WTC11 (cell line): ENCODE results near the gene ATP13A4. TPM values are rescaled to one million over a fixed set of nuclear protein-coding genes. Genes with fewer than 3 reads are reported as not detected.
A peak's percentile ranks its signal among the peaks of the same experiment; 100 is the strongest.

ENCODE experiments used
- ATAC-seq: fragments of 200-7000 bp; cut with Tn5 transposase; 2 replicates; pipeline ENCODE4 v1.10.0; 2021; ENCODE audit warnings: mild to moderate bottlenecking, moderate library complexity
- Bru-seq: library from RNA; stranded (reverse); fragments of 400-500 nt; gene quantifications from one replicate; lab custom pipeline; 2021; lab: Mats Ljungman, UMichigan
- CTCF ChIA-PET: fragments of 300-600 bp; sonication (Branson Sonifier 250); formaldehyde crosslinking; loops from one replicate; lab custom pipeline; 2021; ENCODE audit warnings: antibody characterized with exemption; lab: Charles Lee
- POLR2A ChIA-PET: fragments of 350-600 bp; sonication (Branson Sonifier 250); formaldehyde crosslinking; loops from one replicate; lab custom pipeline; 2021; ENCODE audit warnings: antibody characterized with exemption; lab: Charles Lee
- DNase-seq: peaks from one replicate; pipeline ENCODE4 v3.0.0; 2021; ENCODE audit warnings: low spot score
- H3K27ac Mint-ChIP-seq: 2 replicates; pipeline ENCODE4 v1.8.0; 2021; ENCODE audit warnings: mixed read lengths
- H3K27me3 Mint-ChIP-seq: 2 replicates; pipeline ENCODE4 v1.8.0; 2021; ENCODE audit warnings: low read depth, mild to moderate bottlenecking, moderate library complexity, mixed read lengths
- H3K36me3 Mint-ChIP-seq: 2 replicates; pipeline ENCODE4 v1.8.0; 2021; ENCODE audit warnings: mixed read lengths
- H3K4me1 Mint-ChIP-seq: 2 replicates; pipeline ENCODE4 v1.8.0; 2022; ENCODE audit warnings: mixed read lengths
- H3K4me3 Mint-ChIP-seq: 2 replicates; pipeline ENCODE4 v1.8.0; 2021; ENCODE audit warnings: mild to moderate bottlenecking, moderate library complexity, mixed read lengths
- H3K9me3 Mint-ChIP-seq: 2 replicates; pipeline ENCODE4 v1.8.0; 2021; ENCODE audit warnings: mixed read lengths
- CREM ChIP-seq: sonication (generic); formaldehyde crosslinking; IDR thresholded peaks from 2 replicates; pipeline ENCODE4 v1.8.1; 2022; ENCODE audit warnings: mild to moderate bottlenecking, missing genetic modification reagents, moderate library complexity
- E2F1 ChIP-seq: sonication (generic); formaldehyde crosslinking; IDR thresholded peaks from 2 replicates; pipeline ENCODE4 v1.8.0; 2022; ENCODE audit warnings: mild to moderate bottlenecking, missing genetic modification reagents
- ELF4 ChIP-seq: sonication (generic); formaldehyde crosslinking; IDR thresholded peaks from 2 replicates; pipeline ENCODE4 v1.8.1; 2022; ENCODE audit warnings: low read depth, mild to moderate bottlenecking, moderate library complexity, missing genetic modification reagents
- ESRRA ChIP-seq: sonication (generic); formaldehyde crosslinking; IDR thresholded peaks from 2 replicates; pipeline ENCODE4 v1.8.1; 2022; ENCODE audit warnings: mild to moderate bottlenecking, missing genetic modification reagents, borderline replicate concordance
- JAZF1 ChIP-seq: fragments of 250-450 bp; sonication (Bioruptor Pico); IDR thresholded peaks from 2 replicates; pipeline ENCODE4 v1.9.0; 2021; ENCODE audit warnings: moderate library complexity, mild to moderate bottlenecking, inconsistent platforms
- JUN ChIP-seq: sonication (generic); formaldehyde crosslinking; IDR thresholded peaks from 2 replicates; pipeline ENCODE4 v1.8.0; 2023; ENCODE audit warnings: mild to moderate bottlenecking, missing genetic modification reagents
- RORB ChIP-seq: fragments of 250-450 bp; sonication (Bioruptor Pico); IDR thresholded peaks from 2 replicates; pipeline ENCODE4 v1.9.0; 2021; ENCODE audit warnings: mild to moderate bottlenecking
- TEAD1 ChIP-seq: sonication (generic); formaldehyde crosslinking; IDR thresholded peaks from 2 replicates; pipeline ENCODE4 v1.8.0; 2022; ENCODE audit warnings: mild to moderate bottlenecking, missing genetic modification reagents
- TP53 ChIP-seq: sonication (generic); formaldehyde crosslinking; IDR thresholded peaks from 2 replicates; pipeline ENCODE4 v1.8.1; 2023; ENCODE audit warnings: mild to moderate bottlenecking, missing genetic modification reagents
- ZNF138 ChIP-seq: sonication (generic); formaldehyde crosslinking; conservative IDR thresholded peaks from 2 replicates; pipeline ENCODE4 v1.8.1; 2022; ENCODE audit warnings: mild to moderate bottlenecking, moderate library complexity, missing genetic modification reagents
- ZNF281 ChIP-seq: sonication (generic); formaldehyde crosslinking; IDR thresholded peaks from 2 replicates; pipeline ENCODE4 v1.8.0; 2023; ENCODE audit warnings: mild to moderate bottlenecking, missing genetic modification reagents
- ZNF317 ChIP-seq: sonication (generic); formaldehyde crosslinking; IDR thresholded peaks from 2 replicates; pipeline ENCODE4 v1.8.1; 2023; ENCODE audit warnings: low read depth, mild to moderate bottlenecking, moderate library complexity, missing genetic modification reagents, borderline replicate concordance
- long read RNA-seq, 3 experiments: library from RNA in 1 of 3; library from capped mRNA in 1 of 3; library from polyadenylated mRNA in 1 of 3; unstranded in 2 of 3; stranded (forward) in 1 of 3; transcript quantifications; one replicate each; pipeline ENCODE4 v2.0.0, GENCODE V29; 2021
- total RNA-seq: library from RNA; stranded (reverse); gene quantifications from 3 replicates; pipeline ENCODE4 v1.2.3, GENCODE V29; 2021
- TF ChIP-seq, protein P1 (sequence below): sonication (generic); formaldehyde crosslinking; IDR thresholded peaks from 2 replicates; pipeline ENCODE4 v1.8.0; 2023; ENCODE audit warnings: missing genetic modification reagents, mild to moderate bottlenecking, borderline replicate concordance
- TF ChIP-seq, protein P2 (sequence below): sonication (generic); formaldehyde crosslinking; IDR thresholded peaks from 2 replicates; pipeline ENCODE4 v1.8.1; 2022; ENCODE audit warnings: mild to moderate bottlenecking, missing genetic modification reagents, moderate library complexity, borderline replicate concordance

Gene ATP13A4
- 0.18 to 0.60 TPM (median 0.20 TPM) in 3 replicates for total RNA-seq
- percentile 10 among the genes with signal in this experiment for Bru-seq, nascent RNA
- long read RNA-seq, experiment 1, full-length matches to known transcripts, result 1 of 1 reads
- long read RNA-seq, experiment 1, partial matches to known transcripts, result 0 of 1 reads
- long read RNA-seq, experiment 1, other reads (novel, unspliced or antisense), result 0 of 1 reads
- long read RNA-seq, experiment 2, result 0 reads
- long read RNA-seq, experiment 3, result 0 reads

- Mint-ChIP-seq H3K9me3 (no peaks in the 10 kb centered on the region), H3K27ac (no peak within 1 kb of the TSS), H3K4me3 (no peak within 1 kb of the TSS), H3K4me1 (peaks cover 23% of the 10 kb centered on the region), H3K36me3 (no peaks in the 10 kb centered on the region), H3K27me3 (no peaks in the 10 kb centered on the region)
- TF ChIP-seq CREM, result no peak
- no peak for TF ChIP-seq ELF4 (CRISPR knock-in tag)
- no peak for TF ChIP-seq E2F1 (CRISPR knock-in tag)
- TF ChIP-seq ZNF138 (CRISPR knock-in tag), result no peak
- no peak for TF ChIP-seq JAZF1
- no peak for TF ChIP-seq ZNF317 (CRISPR knock-in tag)
- TF ChIP-seq ESRRA (CRISPR knock-in tag), result no peak
- no peak for TF ChIP-seq TEAD1 (CRISPR knock-in tag)
- ATAC-seq (peak; percentile 94), DNase-seq (peak; percentile 12)
- ChIA-PET CTCF (interaction anchor here (1.4 to 1.9 kb wide), 2 partner anchors 9 to 742 kb away, joined by 4 to 5 read pairs; no protein-coding TSS in a partner anchor), POLR2A (no interaction called here)
These were observed at the start of gene ATP13A4 for GRCh38 chr3:193554811-193555210. Gene ATP13A4 (minus strand): TSS chr3:193554895. CDS start chr3:193554799, 96 bp downstream.

DNA sequence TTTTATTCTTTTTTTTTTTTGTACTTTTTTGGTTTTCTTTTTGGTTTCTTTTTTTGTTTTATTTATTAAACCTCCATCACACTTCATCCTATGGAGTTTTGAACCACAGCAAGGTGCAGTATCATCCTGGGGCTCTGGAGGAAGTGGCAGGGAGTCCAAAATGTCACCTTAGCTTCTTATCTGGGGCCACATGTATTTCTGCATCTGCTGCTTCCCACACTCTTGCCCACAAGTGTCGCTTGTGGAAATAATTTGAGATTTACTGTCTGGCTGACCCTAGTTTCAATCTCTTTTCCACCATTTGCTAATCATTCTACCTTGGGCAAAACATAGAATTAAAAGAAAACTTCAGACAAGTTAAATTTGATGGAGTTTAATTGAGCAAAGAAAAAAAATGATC lies 44.7 kb upstream of the ATP13A4 start:
- POLR2A ChIA-PET, result no interaction called here
- Mint-ChIP-seq H3K27ac (no peak overlapping the region), H3K4me1 (peaks cover 15% of the 10 kb centered on the region), H3K36me3 (peaks cover 13% of the 10 kb centered on the region), H3K9me3 (no peaks in the 10 kb centered on the region), H3K27me3 (no peaks in the 10 kb centered on the region), H3K4me3 (no peak overlapping the region)
- CTCF ChIA-PET, result interaction anchor here (0.7 kb wide), 1 partner anchor 604 kb away, joined by 3 read pairs; no protein-coding TSS in a partner anchor
- ATAC-seq, result no peak
- DNase-seq, result no peak
- TF ChIP-seq RORB (CRISPR knock-in tag) (no peak), JUN (no peak)
- TF ChIP-seq, protein P1, sequence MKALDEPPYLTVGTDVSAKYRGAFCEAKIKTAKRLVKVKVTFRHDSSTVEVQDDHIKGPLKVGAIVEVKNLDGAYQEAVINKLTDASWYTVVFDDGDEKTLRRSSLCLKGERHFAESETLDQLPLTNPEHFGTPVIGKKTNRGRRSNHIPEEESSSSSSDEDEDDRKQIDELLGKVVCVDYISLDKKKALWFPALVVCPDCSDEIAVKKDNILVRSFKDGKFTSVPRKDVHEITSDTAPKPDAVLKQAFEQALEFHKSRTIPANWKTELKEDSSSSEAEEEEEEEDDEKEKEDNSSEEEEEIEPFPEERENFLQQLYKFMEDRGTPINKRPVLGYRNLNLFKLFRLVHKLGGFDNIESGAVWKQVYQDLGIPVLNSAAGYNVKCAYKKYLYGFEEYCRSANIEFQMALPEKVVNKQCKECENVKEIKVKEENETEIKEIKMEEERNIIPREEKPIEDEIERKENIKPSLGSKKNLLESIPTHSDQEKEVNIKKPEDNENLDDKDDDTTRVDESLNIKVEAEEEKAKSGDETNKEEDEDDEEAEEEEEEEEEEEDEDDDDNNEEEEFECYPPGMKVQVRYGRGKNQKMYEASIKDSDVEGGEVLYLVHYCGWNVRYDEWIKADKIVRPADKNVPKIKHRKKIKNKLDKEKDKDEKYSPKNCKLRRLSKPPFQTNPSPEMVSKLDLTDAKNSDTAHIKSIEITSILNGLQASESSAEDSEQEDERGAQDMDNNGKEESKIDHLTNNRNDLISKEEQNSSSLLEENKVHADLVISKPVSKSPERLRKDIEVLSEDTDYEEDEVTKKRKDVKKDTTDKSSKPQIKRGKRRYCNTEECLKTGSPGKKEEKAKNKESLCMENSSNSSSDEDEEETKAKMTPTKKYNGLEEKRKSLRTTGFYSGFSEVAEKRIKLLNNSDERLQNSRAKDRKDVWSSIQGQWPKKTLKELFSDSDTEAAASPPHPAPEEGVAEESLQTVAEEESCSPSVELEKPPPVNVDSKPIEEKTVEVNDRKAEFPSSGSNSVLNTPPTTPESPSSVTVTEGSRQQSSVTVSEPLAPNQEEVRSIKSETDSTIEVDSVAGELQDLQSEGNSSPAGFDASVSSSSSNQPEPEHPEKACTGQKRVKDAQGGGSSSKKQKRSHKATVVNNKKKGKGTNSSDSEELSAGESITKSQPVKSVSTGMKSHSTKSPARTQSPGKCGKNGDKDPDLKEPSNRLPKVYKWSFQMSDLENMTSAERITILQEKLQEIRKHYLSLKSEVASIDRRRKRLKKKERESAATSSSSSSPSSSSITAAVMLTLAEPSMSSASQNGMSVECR (CRISPR knock-in tag), result no peak

DNA sequence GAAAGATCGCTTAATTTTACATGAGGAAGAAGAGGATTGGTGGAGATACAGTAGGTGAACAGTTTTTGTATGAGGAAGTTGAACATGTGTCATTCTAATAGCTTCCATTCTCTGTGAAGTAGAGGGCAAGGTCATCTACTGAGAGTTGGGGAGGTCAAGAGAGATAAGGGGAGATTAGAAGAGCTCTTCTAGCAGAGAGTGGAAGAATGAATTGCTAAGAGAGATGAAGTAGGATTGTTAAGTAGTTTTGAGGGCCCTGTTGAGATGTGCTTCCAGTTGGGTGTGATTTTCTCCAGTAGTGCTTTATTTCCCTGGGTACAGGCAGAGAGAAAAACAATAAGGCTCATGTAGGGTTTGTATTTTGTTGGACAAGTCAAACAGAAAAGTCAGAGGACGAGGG lies 43.5 kb upstream of the ATP13A4 start:
- TF ChIP-seq TP53 (CRISPR knock-in tag), result no peak
- TF ChIP-seq ZNF281 (CRISPR knock-in tag), result no peak
- TF ChIP-seq, protein P2, sequence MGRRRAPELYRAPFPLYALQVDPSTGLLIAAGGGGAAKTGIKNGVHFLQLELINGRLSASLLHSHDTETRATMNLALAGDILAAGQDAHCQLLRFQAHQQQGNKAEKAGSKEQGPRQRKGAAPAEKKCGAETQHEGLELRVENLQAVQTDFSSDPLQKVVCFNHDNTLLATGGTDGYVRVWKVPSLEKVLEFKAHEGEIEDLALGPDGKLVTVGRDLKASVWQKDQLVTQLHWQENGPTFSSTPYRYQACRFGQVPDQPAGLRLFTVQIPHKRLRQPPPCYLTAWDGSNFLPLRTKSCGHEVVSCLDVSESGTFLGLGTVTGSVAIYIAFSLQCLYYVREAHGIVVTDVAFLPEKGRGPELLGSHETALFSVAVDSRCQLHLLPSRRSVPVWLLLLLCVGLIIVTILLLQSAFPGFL, result no peak
- Mint-ChIP-seq H3K27ac (no peak overlapping the region), H3K4me3 (no peak overlapping the region), H3K27me3 (no peaks in the 10 kb centered on the region), H3K4me1 (peaks cover 22% of the 10 kb centered on the region), H3K36me3 (peaks cover 13% of the 10 kb centered on the region), H3K9me3 (no peaks in the 10 kb centered on the region)
- ATAC-seq (no peak), DNase-seq (no peak)
- ChIA-PET POLR2A (no interaction called here), CTCF (interaction anchor here (0.7 kb wide), 1 partner anchor 177 kb away, joined by 3 read pairs; no protein-coding TSS in a partner anchor)
